ENCODE data around the gene KIR3DL3.

KIR3DL3 gene

GRCh38 chr19:54682306-54682856 lies 41.9 kb upstream of the KIR3DL3 start:
- no peak overlapping the region for H2BK12ac ChIP-seq (ENCODE audit: low read length)
- no peak overlapping the region for H3K9ac ChIP-seq (ENCODE audit: low read depth, low read length, poor library complexity)
- H2AFZ ChIP-seq (ENCODE audit: low read length): no peak overlapping the region
- no peaks in the 10 kb centered on the region for H3K79me1 ChIP-seq (ENCODE audit: low read depth, low read length)
- DNase-seq (ENCODE audit: low spot score): no peak
- H4K8ac ChIP-seq (ENCODE audit: low read depth, low read length): no peak overlapping the region
- WGBS, 2 donors (ENCODE audit: extremely low coverage in 2 of 2, insufficient read length in 2 of 2, insufficient replicate concordance in 1 of 2): no CpG with 5 or more reads among the region's 7 CpGs
- no peak overlapping the region for H3K27ac ChIP-seq (replicated peaks; ENCODE audit: low read length)
- H3K4ac ChIP-seq (ENCODE audit: low read length): no peak overlapping the region
- no peak overlapping the region for H3K14ac ChIP-seq (ENCODE audit: low read length)
- no peak overlapping the region for H2BK15ac ChIP-seq (ENCODE audit: low read length)
- H3K9me3 ChIP-seq (replicated peaks in 1 of 2; ENCODE audit: control insufficient read depth in 2 of 2, insufficient read depth in 1 of 2, low read depth in 1 of 2, low read length in 2 of 2): peaks cover 0 to 16% of the 10 kb centered on the region in 2 donors
- no peak overlapping the region for H3K4me3 ChIP-seq (ENCODE audit: low read length in 2 of 2)
- H3K23ac ChIP-seq (ENCODE audit: low read depth, low read length, poor library complexity): no peak overlapping the region
- no peak overlapping the region for H3K4me2 ChIP-seq (ENCODE audit: insufficient read depth, low read length, poor library complexity, severe bottlenecking)
- no peaks in the 10 kb centered on the region for H3K27me3 ChIP-seq (ENCODE audit: control insufficient read depth in 3 of 3, insufficient read depth in 3 of 3, low read depth in 1 of 3, low read length in 3 of 3)
- no peaks in the 10 kb centered on the region for H3K36me3 ChIP-seq (replicated peaks in 1 of 2; ENCODE audit: control insufficient read depth in 2 of 2, insufficient read depth in 2 of 2, low read length in 2 of 2)
- H4K91ac ChIP-seq (ENCODE audit: low read depth, low read length, poor library complexity): no peak overlapping the region
- no peaks in the 10 kb centered on the region for H3K4me1 ChIP-seq (ENCODE audit: control insufficient read depth in 2 of 2, insufficient read depth in 1 of 2, low read depth in 1 of 2, low read length in 2 of 2)
- H2AK5ac ChIP-seq (ENCODE audit: low read depth, low read length): no peak overlapping the region
- H2BK120ac ChIP-seq (ENCODE audit: low read depth, low read length): no peak overlapping the region
- no peak overlapping the region for H2BK5ac ChIP-seq (ENCODE audit: low read length)
- H3K18ac ChIP-seq (ENCODE audit: low read length): no peak overlapping the region

GRCh38 chr19:54684527-54684926 lies 39.7 kb upstream of the KIR3DL3 start:
- Histone ChIP-seq H2BK120ac (ENCODE audit: low read depth, low read length) (no peak overlapping the region), H2BK12ac (ENCODE audit: low read length) (no peak overlapping the region), H3K79me1 (ENCODE audit: low read depth, low read length) (no peaks in the 10 kb centered on the region), H3K27me3 (ENCODE audit: control insufficient read depth in 3 of 3, insufficient read depth in 3 of 3, low read depth in 1 of 3, low read length in 3 of 3) (no peaks in the 10 kb centered on the region), H2BK5ac (ENCODE audit: low read length) (no peak overlapping the region), H3K18ac (ENCODE audit: low read length) (no peak overlapping the region), H3K14ac (ENCODE audit: low read length) (no peak overlapping the region), H2AK5ac (ENCODE audit: low read depth, low read length) (no peak overlapping the region), H4K91ac (ENCODE audit: low read depth, low read length, poor library complexity) (no peak overlapping the region), H3K23ac (ENCODE audit: low read depth, low read length, poor library complexity) (no peak overlapping the region), H3K4me1 (ENCODE audit: control insufficient read depth in 2 of 2, insufficient read depth in 1 of 2, low read depth in 1 of 2, low read length in 2 of 2) (no peaks in the 10 kb centered on the region), H3K4ac (ENCODE audit: low read length) (no peak overlapping the region), H4K8ac (ENCODE audit: low read depth, low read length) (no peak overlapping the region), H3K27ac (replicated peaks; ENCODE audit: low read length) (no peak overlapping the region), H3K9me3 (replicated peaks in 1 of 2; ENCODE audit: control insufficient read depth in 2 of 2, insufficient read depth in 1 of 2, low read depth in 1 of 2, low read length in 2 of 2) (peaks cover 0 to 16% of the 10 kb centered on the region in 2 donors), H3K36me3 (replicated peaks in 1 of 2; ENCODE audit: control insufficient read depth in 2 of 2, insufficient read depth in 2 of 2, low read length in 2 of 2) (no peaks in the 10 kb centered on the region), H3K4me3 (ENCODE audit: low read length in 2 of 2) (no peak overlapping the region), H3K4me2 (ENCODE audit: insufficient read depth, low read length, poor library complexity, severe bottlenecking) (no peak overlapping the region), H2BK15ac (ENCODE audit: low read length) (no peak overlapping the region), H2AFZ (ENCODE audit: low read length) (no peak overlapping the region), H3K9ac (ENCODE audit: low read depth, low read length, poor library complexity) (no peak overlapping the region)
- no CpG with 5 or more reads among the region's 3 CpGs for WGBS, 2 donors (ENCODE audit: extremely low coverage in 2 of 2, insufficient read length in 2 of 2, insufficient replicate concordance in 1 of 2)
- no peak for DNase-seq (ENCODE audit: low spot score)

- H3K4me2 ChIP-seq (ENCODE audit: insufficient read depth, low read length, poor library complexity, severe bottlenecking): no peak overlapping the region
- no peak overlapping the region for H2BK120ac ChIP-seq (ENCODE audit: low read depth, low read length)
- no peak overlapping the region for H3K18ac ChIP-seq (ENCODE audit: low read length)
- H2AK5ac ChIP-seq (ENCODE audit: low read depth, low read length): no peak overlapping the region
- DNase-seq (ENCODE audit: low spot score): no peak
- no peak overlapping the region for H3K9ac ChIP-seq (ENCODE audit: low read depth, low read length, poor library complexity)
- peaks cover 0 to 30% of the 10 kb centered on the region in 2 donors for H3K9me3 ChIP-seq (replicated peaks in 1 of 2; ENCODE audit: control insufficient read depth in 2 of 2, insufficient read depth in 1 of 2, low read depth in 1 of 2, low read length in 2 of 2)
- H2BK12ac ChIP-seq (ENCODE audit: low read length): no peak overlapping the region
- no CpG with 5 or more reads among the region's 9 CpGs for WGBS, 2 donors (ENCODE audit: extremely low coverage in 2 of 2, insufficient read length in 2 of 2, insufficient replicate concordance in 1 of 2)
- no peak overlapping the region for H4K91ac ChIP-seq (ENCODE audit: low read depth, low read length, poor library complexity)
- H3K4ac ChIP-seq (ENCODE audit: low read length): no peak overlapping the region
- no peak overlapping the region for H3K27ac ChIP-seq (replicated peaks; ENCODE audit: low read length)
- no peak overlapping the region for H2AFZ ChIP-seq (ENCODE audit: low read length)
- no peaks in the 10 kb centered on the region for H3K4me1 ChIP-seq (ENCODE audit: control insufficient read depth in 2 of 2, insufficient read depth in 1 of 2, low read depth in 1 of 2, low read length in 2 of 2)
- peaks cover 0 to 4% (median 0%) of the 10 kb centered on the region in 3 experiments for H3K27me3 ChIP-seq (ENCODE audit: control insufficient read depth in 3 of 3, insufficient read depth in 3 of 3, low read depth in 1 of 3, low read length in 3 of 3)
- no peak overlapping the region for H3K23ac ChIP-seq (ENCODE audit: low read depth, low read length, poor library complexity)
- H3K4me3 ChIP-seq (ENCODE audit: low read length in 2 of 2): no peak overlapping the region
- no peaks in the 10 kb centered on the region for H3K79me1 ChIP-seq (ENCODE audit: low read depth, low read length)
- no peak overlapping the region for H2BK15ac ChIP-seq (ENCODE audit: low read length)
- H2BK5ac ChIP-seq (ENCODE audit: low read length): no peak overlapping the region
- H3K14ac ChIP-seq (ENCODE audit: low read length): no peak overlapping the region
- no peak overlapping the region for H4K8ac ChIP-seq (ENCODE audit: low read depth, low read length)
- H3K36me3 ChIP-seq (replicated peaks in 1 of 2; ENCODE audit: control insufficient read depth in 2 of 2, insufficient read depth in 2 of 2, low read length in 2 of 2): no peaks in the 10 kb centered on the region
These were observed 32.5 kb upstream of the KIR3DL3 start for GRCh38 chr19:54691582-54692297.

GRCh38 chr19:54692298-54692615 lies 32.0 kb upstream of the KIR3DL3 start:
- no peak for DNase-seq (ENCODE audit: low spot score)
- no peak overlapping the region for H3K27ac ChIP-seq (replicated peaks; ENCODE audit: low read length)
- H2AK5ac ChIP-seq (ENCODE audit: low read depth, low read length): no peak overlapping the region
- H3K79me1 ChIP-seq (ENCODE audit: low read depth, low read length): no peaks in the 10 kb centered on the region
- no peak overlapping the region for H3K18ac ChIP-seq (ENCODE audit: low read length)
- H3K4me3 ChIP-seq (ENCODE audit: low read length in 2 of 2): no peak overlapping the region
- no peak overlapping the region for H3K14ac ChIP-seq (ENCODE audit: low read length)
- no peak overlapping the region for H3K4me2 ChIP-seq (ENCODE audit: insufficient read depth, low read length, poor library complexity, severe bottlenecking)
- H2BK15ac ChIP-seq (ENCODE audit: low read length): no peak overlapping the region
- H3K4me1 ChIP-seq (ENCODE audit: control insufficient read depth in 2 of 2, insufficient read depth in 1 of 2, low read depth in 1 of 2, low read length in 2 of 2): no peaks in the 10 kb centered on the region
- no peak overlapping the region for H2AFZ ChIP-seq (ENCODE audit: low read length)
- H2BK120ac ChIP-seq (ENCODE audit: low read depth, low read length): no peak overlapping the region
- no CpG with 5 or more reads among the region's 4 CpGs for WGBS, 2 donors (ENCODE audit: extremely low coverage in 2 of 2, insufficient read length in 2 of 2, insufficient replicate concordance in 1 of 2)
- H2BK12ac ChIP-seq (ENCODE audit: low read length): no peak overlapping the region
- H3K36me3 ChIP-seq (replicated peaks in 1 of 2; ENCODE audit: control insufficient read depth in 2 of 2, insufficient read depth in 2 of 2, low read length in 2 of 2): no peaks in the 10 kb centered on the region
- H3K23ac ChIP-seq (ENCODE audit: low read depth, low read length, poor library complexity): no peak overlapping the region
- peaks cover 0 to 4% (median 0%) of the 10 kb centered on the region in 3 experiments for H3K27me3 ChIP-seq (ENCODE audit: control insufficient read depth in 3 of 3, insufficient read depth in 3 of 3, low read depth in 1 of 3, low read length in 3 of 3)
- no peak overlapping the region for H4K8ac ChIP-seq (ENCODE audit: low read depth, low read length)
- H3K9ac ChIP-seq (ENCODE audit: low read depth, low read length, poor library complexity): no peak overlapping the region
- H4K91ac ChIP-seq (ENCODE audit: low read depth, low read length, poor library complexity): no peak overlapping the region
- no peak overlapping the region for H2BK5ac ChIP-seq (ENCODE audit: low read length)
- no peak overlapping the region for H3K4ac ChIP-seq (ENCODE audit: low read length)
- peaks cover 0 to 31% of the 10 kb centered on the region in 2 donors for H3K9me3 ChIP-seq (replicated peaks in 1 of 2; ENCODE audit: control insufficient read depth in 2 of 2, insufficient read depth in 1 of 2, low read depth in 1 of 2, low read length in 2 of 2)

Data from neuronal stem cell (in vitro differentiated cells).